ENCODE measurements around the gene BORCS5. TPM values are rescaled to one million over a fixed set of nuclear protein-coding genes. Genes with fewer than 3 reads are reported as not detected.

BORCS5 gene
- total RNA-seq, 1 experiment from 2014 or later = 13.9 TPM

GRCh38 chr12:12518919-12519318 lies 162.0 kb downstream of the BORCS5 start:
- Histone ChIP-seq H4K20me1 (ENCODE audit: control insufficient read depth, insufficient read depth, insufficient read length) (no peaks in the 10 kb centered on the region), H2BK20ac (ENCODE audit: low read depth, low read length, poor library complexity, severe bottlenecking) (no peak overlapping the region), H3K9ac (ENCODE audit: extremely low read depth, insufficient read length, low read length) (no peak overlapping the region), H2AFZ (ENCODE audit: low read length) (no peak overlapping the region), H3K79me1 (ENCODE audit: insufficient read depth, low read depth, low read length, poor library complexity, severe bottlenecking) (no peaks in the 10 kb centered on the region), H3K27me3 (ENCODE audit: insufficient read depth, low read length) (no peaks in the 10 kb centered on the region), H2BK12ac (ENCODE audit: insufficient read length, low read depth, low read length) (no peak overlapping the region), H3T11ph (ENCODE audit: low read length) (no peak overlapping the region), H3K23ac (ENCODE audit: insufficient read length, low read depth, low read length) (no peak overlapping the region), H3K4me1 (ENCODE audit: insufficient read depth, low read length) (peaks cover 10% of the 10 kb centered on the region; the same call in 1 of the 2 replicates), H3K18ac (ENCODE audit: insufficient read length, low read depth, low read length) (no peak overlapping the region), H3K9me3 (ENCODE audit: control insufficient read depth, low read depth, low read length) (no peaks in the 10 kb centered on the region), H2BK15ac (ENCODE audit: low read depth, low read length) (no peak overlapping the region), H3K23me2 (ENCODE audit: insufficient read length, low read depth, low read length, poor library complexity, severe bottlenecking) (no peaks in the 10 kb centered on the region), H3K4me2 (ENCODE audit: insufficient read depth, insufficient read length, low read length) (no peak overlapping the region), H4K5ac (ENCODE audit: insufficient read length, low read depth, low read length) (no peak overlapping the region), H2BK120ac (ENCODE audit: low read depth, low read length, poor library complexity, severe bottlenecking) (no peak overlapping the region), H3K79me2 (ENCODE audit: insufficient read depth, low read length) (peaks cover 12% of the 10 kb centered on the region; the same call in 1 of the 2 replicates), H3K56ac (ENCODE audit: insufficient read length, low read depth, low read length) (no peak overlapping the region), H3K4ac (ENCODE audit: low read depth, low read length) (no peak overlapping the region), H4K91ac (ENCODE audit: insufficient read length, low read depth, low read length) (no peak overlapping the region), H3K27ac (ENCODE audit: insufficient read length, low read depth, low read length) (no peak overlapping the region), H2BK5ac (ENCODE audit: insufficient read length, low read length) (no peak overlapping the region), H2AK5ac (ENCODE audit: insufficient read length, low read length) (no peak overlapping the region), H4K8ac (replicated peaks; ENCODE audit: insufficient read length, low read depth, low read length) (no peak overlapping the region), H3K14ac (ENCODE audit: insufficient read depth, low read length) (no peak overlapping the region)
- WGBS (ENCODE audit: extremely low coverage, insufficient read length, low lambda C conversion rate) = no CpG with 5 or more reads among the region's 4 CpGs
- Mint-ChIP-seq H3K4me3 (no peak overlapping the region), H3K4me1 (peaks cover 49 to 59% of the 10 kb centered on the region in 2 experiments), H3K9me3 (no peaks in the 10 kb centered on the region), H3K36me3 (ENCODE audit: insufficient read depth in 1 of 3, low read depth in 3 of 3) (peaks cover 7 to 51% (median 45%) of the 10 kb centered on the region in 3 experiments), H3K27ac (peak overlapping the region in 1 of 3 experiments; percentile 95; a peak in 2 of 7 replicates), H3K27me3 (ENCODE audit: low read depth) (no peaks in the 10 kb centered on the region)
- no peak for TF ChIP-seq CTCF (conservative IDR thresholded peaks at IDR 0.05)
- DNase-seq = no peak

Other genes with a start within 250 kb of the BORCS5 start
- gene LRP6, start 90.0 kb upstream of the BORCS5 start, total RNA-seq (2021) = 60.2 and 62.4 TPM in 2 replicates
- gene MANSC1, start 6.8 kb upstream of the BORCS5 start, total RNA-seq (2021) = 9.1 and 9.8 TPM in 2 replicates
- 62.5 and 64.0 TPM in 2 replicates for gene DUSP16, start 205.8 kb downstream of the BORCS5 start, total RNA-seq (2021)

All from H9 (cell line).